Central memory CD4-positive, alpha-beta T cell (primary cell): ENCODE measurements around the gene LCN9.
"Not testable (repeated sequence)": the region's sequence is repeated elsewhere in the genome, so short reads cannot be mapped to it uniquely, and the experiment has no call there.

ENCODE experiments used
- DNase-seq: peaks from one replicate; pipeline ENCODE4 v3.0.0; 2022

The LCN9 gene

DNA sequence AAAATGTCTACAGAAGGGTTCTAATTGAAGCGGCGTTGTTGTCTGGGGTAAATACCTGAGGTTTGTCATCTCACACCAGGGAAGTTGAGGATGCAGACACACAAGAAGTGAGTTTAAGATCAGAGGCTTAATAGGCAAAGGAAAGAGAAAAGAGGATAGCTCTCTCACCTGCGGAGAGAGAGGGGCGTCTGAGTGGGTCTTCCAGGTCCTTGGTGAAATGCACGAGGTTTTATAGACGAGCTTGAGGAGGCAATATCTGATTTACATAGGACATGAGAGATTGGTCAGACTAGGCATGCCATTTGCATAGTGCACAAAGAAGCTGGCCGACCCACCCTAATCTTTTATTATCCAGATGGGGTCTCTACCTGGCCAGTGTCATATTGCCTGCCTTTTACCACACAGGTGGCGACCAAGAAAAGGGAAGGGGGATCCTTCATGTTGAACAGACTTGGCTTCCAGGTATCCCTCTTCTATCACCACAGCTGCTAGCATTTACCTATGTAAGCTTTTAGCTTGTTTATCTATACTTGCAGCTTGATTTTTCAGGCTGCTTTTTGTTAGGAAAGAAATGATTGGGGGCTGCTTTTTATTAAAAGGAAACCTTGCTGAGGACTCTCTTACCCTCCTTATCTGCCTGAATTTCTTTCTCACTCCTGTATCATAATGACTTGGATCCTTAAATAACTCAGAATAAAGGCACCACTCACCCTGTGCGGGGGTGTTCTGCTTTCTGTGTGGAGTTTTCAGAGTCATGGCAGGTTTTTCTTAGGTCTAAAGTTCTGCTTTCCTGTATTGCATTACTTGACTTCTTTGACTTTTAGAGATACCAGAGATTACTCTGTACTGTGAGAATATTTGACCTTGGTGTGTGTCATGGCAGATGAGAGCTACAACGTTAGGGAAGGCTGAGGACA is 14.4 kb upstream of the LCN9 start:
- DNase-seq: no peak

GRCh38 chr9:135649508-135649907 is 13.6 kb upstream of the LCN9 start:
- no peak for DNase-seq

DNA sequence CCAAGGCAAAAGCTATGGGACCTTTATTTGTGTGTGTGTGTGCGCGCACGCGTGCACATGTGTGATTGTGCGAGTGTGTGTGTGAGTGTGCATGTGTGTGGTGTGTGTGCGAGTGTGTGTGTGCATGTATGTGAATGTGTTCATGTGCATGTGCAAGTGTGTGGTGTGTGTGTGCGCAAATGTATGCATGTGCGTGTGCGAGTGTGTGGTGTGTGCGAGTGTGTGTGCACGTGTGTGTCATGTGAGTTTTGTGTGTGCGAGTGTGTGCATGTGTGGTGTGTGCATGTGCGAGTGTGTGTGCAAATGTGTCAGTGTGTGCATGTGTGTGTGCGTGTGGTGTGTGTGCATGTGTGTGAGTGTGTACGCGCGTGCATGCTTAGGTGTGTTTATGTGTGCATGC is 12.7 kb upstream of the LCN9 start:
- no peak for DNase-seq

- DNase-seq: no peak
Observed at GRCh38 chr9:135655317-135655716, 7.8 kb upstream of the LCN9 start.

GRCh38 chr9:135657416-135657815 is 5.7 kb upstream of the LCN9 start:
- DNase-seq: no peak

DNA sequence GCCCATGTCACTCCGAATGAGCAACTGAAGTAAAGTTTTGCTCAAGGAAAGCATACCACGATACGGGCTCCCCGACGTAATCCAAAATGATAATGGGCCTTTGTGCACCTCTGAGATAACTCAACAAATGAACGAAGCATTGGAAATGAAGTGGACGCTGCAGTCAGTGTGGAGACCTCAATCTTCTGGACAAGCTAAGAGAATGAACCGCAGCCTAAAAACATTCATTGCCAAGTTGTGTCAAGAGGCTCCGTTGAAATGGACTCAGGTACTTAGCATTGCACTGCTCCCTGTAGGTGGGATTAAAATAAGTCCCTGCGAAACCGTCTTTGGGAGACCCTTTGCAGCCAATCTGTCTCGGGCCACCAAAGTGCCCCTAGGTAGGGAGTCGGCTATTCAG is 3.9 kb upstream of the LCN9 start:
- DNase-seq: no peak

GRCh38 chr9:135660407-135660806 is 2.7 kb upstream of the LCN9 start:
- no peak for DNase-seq

- no peak for DNase-seq
Observed at GRCh38 chr9:135661816-135662560, 1.1 kb upstream of the LCN9 start.

DNA sequence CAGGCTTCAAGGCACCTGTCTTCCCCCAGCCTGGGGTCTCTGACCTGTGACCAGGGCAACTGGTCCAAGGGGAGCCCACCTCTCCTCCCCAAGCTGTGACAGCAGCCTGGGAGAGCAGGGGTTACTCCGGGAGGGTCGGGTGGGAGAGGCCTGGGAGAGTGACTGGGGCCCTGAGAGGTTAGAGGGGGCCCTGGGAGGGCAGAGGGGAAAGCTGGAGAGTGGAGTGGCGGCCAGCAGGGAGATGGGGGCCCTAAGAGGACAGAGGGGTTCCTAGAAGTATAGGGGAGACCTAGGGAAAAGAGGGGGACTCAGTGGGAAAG is 302 bp downstream of the LCN9 start:
- DNase-seq: no peak

- no peak for DNase-seq
Observed at GRCh38 chr9:135663857-135664256, 748 bp downstream of the LCN9 start.

- no peak for DNase-seq
Observed at GRCh38 chr9:135664266-135664665, 1.2 kb downstream of the LCN9 start.

GRCh38 chr9:135664801-135665794 is 2.0 kb downstream of the LCN9 start:
- no peak for DNase-seq

- no peak for DNase-seq
Observed at GRCh38 chr9:135665795-135666189, 2.7 kb downstream of the LCN9 start.

GRCh38 chr9:135666534-135667462 is 3.7 kb downstream of the LCN9 start:
- DNase-seq: no peak

GRCh38 chr9:135667463-135668001 is 4.4 kb downstream of the LCN9 start:
- no peak for DNase-seq

DNA sequence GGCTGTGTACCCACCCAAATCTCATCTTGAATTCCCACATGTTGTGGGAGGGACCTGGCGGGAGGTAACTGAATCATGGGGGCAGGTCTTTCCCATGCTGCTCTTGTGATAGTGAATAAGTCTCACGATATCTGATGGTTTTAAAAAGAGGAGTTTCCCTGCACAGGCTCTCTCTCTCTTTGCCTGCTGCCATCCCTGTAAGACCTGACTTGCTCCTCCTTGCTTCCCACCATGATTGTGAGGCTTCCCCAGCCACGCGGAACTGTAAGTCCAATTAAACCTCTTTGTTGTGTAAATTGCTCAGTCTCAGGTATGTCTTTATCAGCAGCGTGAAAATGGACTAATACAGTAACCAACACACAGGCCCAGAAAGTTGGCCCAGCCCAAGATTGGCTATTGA is 5.9 kb downstream of the LCN9 start:
- DNase-seq: not testable (repeated sequence)

- no peak for DNase-seq
Observed at GRCh38 chr9:135669616-135670285, 6.6 kb downstream of the LCN9 start.

DNA sequence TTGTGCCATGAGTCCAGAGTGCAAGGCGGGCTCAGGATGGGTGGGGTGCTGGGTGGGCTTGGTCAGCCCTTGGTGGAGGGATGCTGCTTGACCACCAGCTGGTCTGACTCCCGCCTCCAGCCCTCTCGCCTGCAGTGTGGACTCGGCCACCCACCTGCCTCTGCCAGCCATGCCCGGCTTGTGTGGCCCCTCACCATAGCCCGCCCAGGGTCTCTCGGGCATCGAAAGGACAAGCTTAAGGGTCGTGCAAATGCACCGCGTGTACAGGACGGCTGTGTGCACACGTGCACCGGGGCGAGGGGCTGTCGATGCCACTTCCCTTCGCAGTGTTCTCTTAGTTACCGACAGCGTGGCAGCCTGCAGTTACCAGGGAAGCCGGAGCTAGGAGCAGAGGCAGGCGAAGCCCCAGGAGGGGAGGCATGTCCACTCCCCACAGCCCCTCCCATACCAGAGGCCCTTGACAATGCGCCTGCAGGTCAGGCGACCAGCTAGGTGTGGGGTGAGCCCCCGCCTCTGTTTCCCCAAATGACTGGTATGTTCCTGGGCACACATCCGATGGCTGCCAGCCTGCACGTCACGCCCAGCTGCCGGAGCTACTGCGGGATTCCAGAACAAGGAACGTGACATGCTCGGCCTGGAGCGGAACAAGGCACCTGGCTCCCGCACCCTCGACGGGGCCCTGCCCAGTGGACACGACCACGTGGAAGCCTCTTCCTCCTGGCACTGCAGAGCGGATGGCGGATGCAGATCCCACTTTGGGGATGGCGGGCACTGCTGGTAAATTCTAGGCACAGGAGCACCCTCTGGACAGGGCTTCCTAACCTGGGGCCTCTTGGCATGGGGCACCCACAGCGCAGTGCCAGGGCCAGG is 7.8 kb downstream of the LCN9 start:
- DNase-seq: no peak

DNA sequence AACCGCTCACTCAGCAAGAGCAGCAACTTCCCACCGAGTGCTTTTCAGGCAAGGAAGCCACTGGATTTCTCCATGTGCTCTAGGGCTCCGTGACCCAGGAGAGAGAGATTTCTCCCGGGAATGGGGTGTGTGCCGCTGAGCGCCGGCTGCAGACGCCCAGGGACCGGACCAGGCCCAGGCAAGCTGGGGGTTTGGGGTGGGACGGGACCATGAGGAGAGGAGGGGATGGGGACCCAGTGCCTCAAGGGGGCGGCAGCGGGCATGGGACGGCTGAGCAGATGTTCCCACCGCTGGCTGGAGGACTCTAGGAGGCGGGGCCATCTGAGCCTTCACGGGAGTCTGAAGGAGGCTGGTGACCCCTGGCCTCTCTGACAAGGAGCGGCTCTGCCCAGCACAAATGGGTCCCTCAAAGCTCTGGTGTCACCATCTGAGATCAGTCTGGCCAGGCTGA is 8.5 kb downstream of the LCN9 start:
- DNase-seq: no peak

- not testable (repeated sequence) for DNase-seq
Observed at GRCh38 chr9:135672786-135673185, 9.7 kb downstream of the LCN9 start.
